Measurements from ENCODE around the gene NAA25.

DNA sequence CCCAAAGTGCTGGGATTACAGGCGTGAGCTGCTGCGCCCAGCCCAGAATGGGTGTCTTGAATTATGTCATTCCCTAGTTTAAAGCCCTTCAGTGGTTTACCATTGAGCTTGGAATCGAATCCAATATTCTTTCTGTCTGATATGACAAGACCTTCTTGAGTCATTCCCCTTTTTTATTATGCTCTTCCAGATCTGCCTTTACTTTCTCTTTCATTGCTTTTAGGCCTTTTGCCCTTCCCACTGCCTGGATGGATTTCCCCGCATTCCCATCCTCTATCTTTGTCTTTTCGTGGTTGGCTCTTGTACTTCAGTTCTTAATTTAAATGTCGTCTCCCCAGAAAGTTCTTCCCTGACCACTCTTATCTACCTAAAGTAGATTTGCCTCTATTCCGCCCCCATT lies 18.3 kb upstream of the NAA25 start:
- TF ChIP-seq POLR2A (IDR thresholded peaks at IDR 0.05; ENCODE audit: low read depth, low read length) (no peak), SPI1 (IDR thresholded peaks at IDR 0.05; ENCODE audit: low read depth, low read length) (no peak)

Measured in GM12891 (cell line).